Measurements from ENCODE around the gene TENM3.

TENM3 gene

GRCh38 chr4:182740256-182740655 is 497.1 kb downstream of the TENM3 start:
- H3K36me3 Mint-ChIP-seq (ENCODE audit: insufficient read depth): no peaks in the 10 kb centered on the region
- no peak overlapping the region for H3K27ac Mint-ChIP-seq
- H3K27me3 Mint-ChIP-seq: peaks cover 0 to 6% of the 10 kb centered on the region in 2 donors

GRCh38 chr4:182741054-182741453 is 497.9 kb downstream of the TENM3 start:
- Mint-ChIP-seq H3K4me3 (no peak overlapping the region), H3K4me1 (ENCODE audit: low read depth in 2 of 2) (no peaks in the 10 kb centered on the region), H3K36me3 (ENCODE audit: insufficient read depth) (no peaks in the 10 kb centered on the region)

More at GRCh38 chr4:182740256-182740655, 497.1 kb downstream of the TENM3 start:
- DNase-seq: no peak
- H3K4me1 Mint-ChIP-seq (ENCODE audit: low read depth in 2 of 2): no peaks in the 10 kb centered on the region
- ATAC-seq (replicated peaks): no peak
- H3K4me3 Mint-ChIP-seq: no peak overlapping the region
- no peaks in the 10 kb centered on the region for H3K9me3 Mint-ChIP-seq

GRCh38 chr4:182741914-182742313 is 498.7 kb downstream of the TENM3 start:
- no peaks in the 10 kb centered on the region for H3K4me1 Mint-ChIP-seq (ENCODE audit: low read depth in 2 of 2)
- no peaks in the 10 kb centered on the region for H3K9me3 Mint-ChIP-seq
- DNase-seq: no peak
- no peak overlapping the region for H3K27ac Mint-ChIP-seq
- no peaks in the 10 kb centered on the region for H3K36me3 Mint-ChIP-seq (ENCODE audit: insufficient read depth)
- H3K27me3 Mint-ChIP-seq: peaks cover 0 to 6% of the 10 kb centered on the region in 2 donors
- no peak for ATAC-seq (replicated peaks)
- H3K4me3 Mint-ChIP-seq: no peak overlapping the region

More at GRCh38 chr4:182741054-182741453, 497.9 kb downstream of the TENM3 start:
- no peak overlapping the region for H3K27ac Mint-ChIP-seq
- no peak for DNase-seq
- H3K9me3 Mint-ChIP-seq: no peaks in the 10 kb centered on the region
- ATAC-seq (replicated peaks): no peak
- H3K27me3 Mint-ChIP-seq: peaks cover 0 to 6% of the 10 kb centered on the region in 2 donors

GRCh38 chr4:182743815-182744214 is 500.6 kb downstream of the TENM3 start:
- no peaks in the 10 kb centered on the region for H3K27me3 Mint-ChIP-seq
- H3K9me3 Mint-ChIP-seq: no peaks in the 10 kb centered on the region
- H3K27ac Mint-ChIP-seq: no peak overlapping the region
- H3K4me3 Mint-ChIP-seq: no peak overlapping the region
- no peaks in the 10 kb centered on the region for H3K36me3 Mint-ChIP-seq (ENCODE audit: insufficient read depth)
- peaks cover 0 to 5% of the 10 kb centered on the region in 2 donors for H3K4me1 Mint-ChIP-seq (ENCODE audit: low read depth in 2 of 2)
- ATAC-seq (replicated peaks) (no peak), DNase-seq (no peak)

- H3K9me3 Mint-ChIP-seq: no peaks in the 10 kb centered on the region
- no peaks in the 10 kb centered on the region for H3K27me3 Mint-ChIP-seq
- DNase-seq: no peak
- H3K27ac Mint-ChIP-seq: no peak overlapping the region
- ATAC-seq (replicated peaks): no peak
- peaks cover 0 to 7% of the 10 kb centered on the region in 2 donors for H3K4me1 Mint-ChIP-seq (ENCODE audit: low read depth in 2 of 2)
- no peaks in the 10 kb centered on the region for H3K36me3 Mint-ChIP-seq (ENCODE audit: insufficient read depth)
- no peak overlapping the region for H3K4me3 Mint-ChIP-seq
These were observed 502.0 kb downstream of the TENM3 start for GRCh38 chr4:182745237-182745636.

GRCh38 chr4:182746876-182747275 is 503.7 kb downstream of the TENM3 start:
- DNase-seq (no peak), ATAC-seq (replicated peaks) (no peak)
- H3K4me3 Mint-ChIP-seq: no peak overlapping the region
- no peaks in the 10 kb centered on the region for H3K36me3 Mint-ChIP-seq (ENCODE audit: insufficient read depth)
- H3K4me1 Mint-ChIP-seq (ENCODE audit: low read depth in 2 of 2): peaks cover 0 to 7% of the 10 kb centered on the region in 2 donors
- H3K27ac Mint-ChIP-seq: no peak overlapping the region
- peaks cover 0 to 7% of the 10 kb centered on the region in 2 donors for H3K27me3 Mint-ChIP-seq
- no peaks in the 10 kb centered on the region for H3K9me3 Mint-ChIP-seq

- Mint-ChIP-seq H3K27me3 (peaks cover 0 to 8% of the 10 kb centered on the region in 2 donors), H3K4me1 (ENCODE audit: low read depth in 2 of 2) (peaks cover 0 to 7% of the 10 kb centered on the region in 2 donors), H3K9me3 (no peaks in the 10 kb centered on the region), H3K27ac (peak overlapping the region in 1 of 2 donors; percentile 9), H3K4me3 (peak overlapping the region in 1 of 2 donors; percentile 10), H3K36me3 (ENCODE audit: insufficient read depth) (no peaks in the 10 kb centered on the region)
- DNase-seq (no peak), ATAC-seq (replicated peaks) (no peak)
These were observed 505.1 kb downstream of the TENM3 start for GRCh38 chr4:182748283-182748682.

- Mint-ChIP-seq H3K4me3 (peak overlapping the region in 1 of 2 donors; percentile 10), H3K36me3 (ENCODE audit: insufficient read depth) (no peaks in the 10 kb centered on the region), H3K27me3 (peaks cover 0 to 8% of the 10 kb centered on the region in 2 donors), H3K27ac (peak overlapping the region in 1 of 2 donors; percentile 9), H3K9me3 (no peaks in the 10 kb centered on the region), H3K4me1 (ENCODE audit: low read depth in 2 of 2) (peaks cover 0 to 7% of the 10 kb centered on the region in 2 donors)
- ATAC-seq (replicated peaks) (no peak), DNase-seq (no peak)
These were observed 505.7 kb downstream of the TENM3 start for GRCh38 chr4:182748949-182749348.

GRCh38 chr4:182749667-182750167 is 506.5 kb downstream of the TENM3 start:
- DNase-seq: no peak
- no peaks in the 10 kb centered on the region for H3K9me3 Mint-ChIP-seq
- H3K4me1 Mint-ChIP-seq (ENCODE audit: low read depth in 2 of 2): peaks cover 0 to 7% of the 10 kb centered on the region in 2 donors
- H3K27me3 Mint-ChIP-seq: peaks cover 0 to 8% of the 10 kb centered on the region in 2 donors
- no peak overlapping the region for H3K4me3 Mint-ChIP-seq
- no peaks in the 10 kb centered on the region for H3K36me3 Mint-ChIP-seq (ENCODE audit: insufficient read depth)
- no peak overlapping the region for H3K27ac Mint-ChIP-seq
- no peak for ATAC-seq (replicated peaks)

- H3K4me3 Mint-ChIP-seq: no peak overlapping the region
These were observed 509.1 kb downstream of the TENM3 start for GRCh38 chr4:182752158-182752910.

GRCh38 chr4:182754895-182755294 is 511.7 kb downstream of the TENM3 start:
- ATAC-seq (replicated peaks): no peak
- Mint-ChIP-seq H3K27me3 (peaks cover 5 to 12% of the 10 kb centered on the region in 2 donors), H3K4me3 (no peak overlapping the region)

More at GRCh38 chr4:182752158-182752910, 509.1 kb downstream of the TENM3 start:
- H3K36me3 Mint-ChIP-seq (ENCODE audit: insufficient read depth): no peaks in the 10 kb centered on the region
- peaks cover 0 to 7% of the 10 kb centered on the region in 2 donors for H3K4me1 Mint-ChIP-seq (ENCODE audit: low read depth in 2 of 2)
- H3K27ac Mint-ChIP-seq: no peak overlapping the region
- H3K27me3 Mint-ChIP-seq: peaks cover 0 to 8% of the 10 kb centered on the region in 2 donors
- no peak for DNase-seq
- no peaks in the 10 kb centered on the region for H3K9me3 Mint-ChIP-seq
- no peak for ATAC-seq (replicated peaks)

GRCh38 chr4:182756161-182756690 is 513.0 kb downstream of the TENM3 start:
- Mint-ChIP-seq H3K27ac (no peak overlapping the region), H3K4me3 (no peak overlapping the region), H3K36me3 (ENCODE audit: insufficient read depth) (no peaks in the 10 kb centered on the region), H3K9me3 (no peaks in the 10 kb centered on the region), H3K4me1 (ENCODE audit: low read depth in 2 of 2) (no peaks in the 10 kb centered on the region), H3K27me3 (peaks cover 7 to 17% of the 10 kb centered on the region in 2 donors)
- ATAC-seq (replicated peaks): no peak
- DNase-seq: no peak

More at GRCh38 chr4:182754895-182755294, 511.7 kb downstream of the TENM3 start:
- no peak for DNase-seq
- H3K27ac Mint-ChIP-seq: no peak overlapping the region
- no peaks in the 10 kb centered on the region for H3K9me3 Mint-ChIP-seq
- H3K4me1 Mint-ChIP-seq (ENCODE audit: low read depth in 2 of 2): no peaks in the 10 kb centered on the region
- H3K36me3 Mint-ChIP-seq (ENCODE audit: insufficient read depth): no peaks in the 10 kb centered on the region

GRCh38 chr4:182758273-182758672 is 515.1 kb downstream of the TENM3 start:
- Mint-ChIP-seq H3K4me1 (ENCODE audit: low read depth in 2 of 2) (no peaks in the 10 kb centered on the region), H3K4me3 (no peak overlapping the region), H3K27ac (no peak overlapping the region), H3K27me3 (peaks cover 7 to 16% of the 10 kb centered on the region in 2 donors), H3K36me3 (ENCODE audit: insufficient read depth) (no peaks in the 10 kb centered on the region), H3K9me3 (no peaks in the 10 kb centered on the region)
- ATAC-seq (replicated peaks) (no peak), DNase-seq (no peak)
